ENCODE measurements around the gene USP43. TPM values are rescaled to one million over a fixed set of nuclear protein-coding genes. Genes with fewer than 3 reads are reported as not detected.

Gene USP43
- total RNA-seq, 1 donor from 2014 or later, result 7.8 TPM

DNA sequence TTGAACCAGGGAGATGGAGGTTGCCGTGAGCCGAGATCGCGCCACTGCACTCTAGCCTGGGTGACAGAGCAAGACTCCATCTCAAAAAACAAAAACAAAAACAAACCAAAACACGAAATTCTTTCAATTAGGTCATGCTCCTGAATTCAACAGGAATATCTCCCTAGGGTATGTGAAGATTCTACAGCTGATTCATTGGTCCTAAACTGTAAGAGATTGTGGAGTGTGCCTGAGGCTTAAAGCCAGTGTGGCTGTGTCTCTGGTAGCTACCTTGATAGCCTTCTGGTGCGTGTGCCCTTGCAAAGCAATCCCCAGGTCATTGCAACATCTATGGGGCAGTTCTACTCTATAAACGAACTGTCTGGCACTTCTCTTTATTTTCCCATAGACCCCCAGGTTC, 48.4 kb downstream of the USP43 start:
- no peak overlapping the region for H3K4me3 ChIP-seq (ENCODE audit: low read depth, low read length)
- TF ChIP-seq, protein P1, sequence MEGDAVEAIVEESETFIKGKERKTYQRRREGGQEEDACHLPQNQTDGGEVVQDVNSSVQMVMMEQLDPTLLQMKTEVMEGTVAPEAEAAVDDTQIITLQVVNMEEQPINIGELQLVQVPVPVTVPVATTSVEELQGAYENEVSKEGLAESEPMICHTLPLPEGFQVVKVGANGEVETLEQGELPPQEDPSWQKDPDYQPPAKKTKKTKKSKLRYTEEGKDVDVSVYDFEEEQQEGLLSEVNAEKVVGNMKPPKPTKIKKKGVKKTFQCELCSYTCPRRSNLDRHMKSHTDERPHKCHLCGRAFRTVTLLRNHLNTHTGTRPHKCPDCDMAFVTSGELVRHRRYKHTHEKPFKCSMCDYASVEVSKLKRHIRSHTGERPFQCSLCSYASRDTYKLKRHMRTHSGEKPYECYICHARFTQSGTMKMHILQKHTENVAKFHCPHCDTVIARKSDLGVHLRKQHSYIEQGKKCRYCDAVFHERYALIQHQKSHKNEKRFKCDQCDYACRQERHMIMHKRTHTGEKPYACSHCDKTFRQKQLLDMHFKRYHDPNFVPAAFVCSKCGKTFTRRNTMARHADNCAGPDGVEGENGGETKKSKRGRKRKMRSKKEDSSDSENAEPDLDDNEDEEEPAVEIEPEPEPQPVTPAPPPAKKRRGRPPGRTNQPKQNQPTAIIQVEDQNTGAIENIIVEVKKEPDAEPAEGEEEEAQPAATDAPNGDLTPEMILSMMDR (conservative IDR thresholded peaks at IDR 0.05; ENCODE audit: low read depth, low read length), result no peak
- DNase-seq (ENCODE audit: low read depth), result no peak

DNA sequence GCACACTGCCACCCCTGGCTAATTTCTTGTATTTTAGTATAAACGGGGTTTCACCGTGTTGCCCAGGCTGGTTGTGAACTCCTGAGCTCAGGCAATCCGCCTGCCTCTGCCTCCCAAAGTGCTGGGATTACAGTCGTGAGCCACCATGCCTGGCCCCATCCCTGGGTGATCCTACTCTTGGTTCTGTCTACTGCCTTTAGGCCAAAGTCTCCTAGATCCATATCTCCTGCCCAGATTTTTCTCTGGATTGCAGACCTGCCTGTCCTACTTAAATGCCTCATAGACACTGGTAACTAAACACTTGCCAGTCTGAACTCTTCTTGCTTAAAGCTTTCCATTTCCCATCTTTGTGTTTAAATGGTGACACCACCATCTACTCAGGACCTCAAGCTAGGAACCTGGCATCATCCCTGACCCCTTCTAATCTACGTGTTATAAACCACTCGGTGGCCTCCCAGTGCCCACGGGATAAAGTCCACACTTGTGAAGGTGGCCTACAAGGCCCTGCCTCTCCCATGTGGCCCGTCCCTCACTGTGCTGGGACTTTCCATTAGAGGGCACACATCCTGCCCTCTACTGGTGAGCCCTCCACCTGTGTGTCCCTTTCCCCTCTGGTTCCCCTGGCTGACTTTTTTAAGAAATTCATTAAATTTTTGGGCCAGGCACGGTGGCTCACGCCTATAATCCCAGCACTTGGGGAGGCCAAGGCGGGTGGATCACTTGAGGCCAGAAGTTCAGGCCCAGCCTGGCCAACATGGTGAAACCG, 51.1 kb downstream of the USP43 start:
- TF ChIP-seq, protein P1 (conservative IDR thresholded peaks at IDR 0.05; ENCODE audit: low read depth, low read length), result peak; percentile 30
- no peak for DNase-seq (ENCODE audit: low read depth)
- H3K4me3 ChIP-seq (ENCODE audit: low read depth, low read length), result no peak overlapping the region

DNA sequence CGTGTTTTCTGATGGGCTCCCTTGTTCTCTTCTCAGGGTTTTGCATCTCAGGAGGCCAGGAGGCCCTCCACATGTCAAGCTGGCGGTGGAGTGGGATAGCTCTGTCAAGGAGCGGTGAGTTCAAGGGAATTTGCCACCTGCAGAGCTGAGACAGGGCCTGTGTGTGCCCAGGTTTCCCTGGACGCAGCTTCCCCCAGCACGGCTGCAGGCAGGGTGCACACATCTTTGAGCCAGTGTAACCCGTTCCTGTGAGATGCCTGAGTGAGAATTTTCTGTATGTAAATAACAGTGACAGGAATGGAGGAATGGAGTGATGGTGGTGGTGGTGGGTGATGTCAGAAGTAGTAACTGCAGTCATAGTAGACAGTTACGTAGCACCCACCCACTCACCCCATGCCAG, 54.8 kb downstream of the USP43 start:
- TF ChIP-seq, protein P1 (conservative IDR thresholded peaks at IDR 0.05; ENCODE audit: low read depth, low read length), result no peak
- no peak overlapping the region for H3K4me3 ChIP-seq (ENCODE audit: low read depth, low read length)
- no peak for DNase-seq (ENCODE audit: low read depth)

DNA sequence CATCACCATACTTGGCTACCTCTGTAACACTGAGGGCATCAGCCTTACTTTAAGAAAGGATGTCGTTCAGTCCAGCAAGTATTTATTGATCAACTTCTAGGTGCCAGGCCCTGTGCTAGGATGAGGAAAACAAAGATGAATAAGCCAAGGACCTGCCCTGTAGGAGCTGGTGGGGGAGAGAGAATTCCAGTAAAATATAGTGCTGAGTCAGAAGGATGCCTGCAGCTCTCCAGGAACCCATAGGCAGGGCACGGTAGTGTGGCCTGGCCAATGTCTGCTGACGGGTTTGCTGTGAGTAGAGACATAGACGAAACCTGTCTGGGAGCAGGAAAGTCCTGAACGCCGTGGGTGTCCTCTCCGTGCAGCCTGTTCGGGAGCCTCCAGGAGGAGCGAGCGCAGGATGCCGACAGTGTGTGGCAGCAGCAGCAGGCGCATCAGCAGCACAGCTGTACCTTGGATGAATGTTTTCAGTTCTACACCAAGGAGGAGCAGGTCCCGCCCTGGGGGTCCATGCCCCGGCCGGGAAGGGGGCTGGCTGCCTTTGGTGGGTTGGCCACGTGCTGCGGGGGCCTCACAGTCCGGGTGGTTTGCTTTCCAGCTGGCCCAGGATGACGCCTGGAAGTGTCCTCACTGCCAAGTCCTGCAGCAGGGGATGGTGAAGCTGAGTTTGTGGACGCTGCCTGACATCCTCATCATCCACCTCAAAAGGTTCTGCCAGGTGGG, 55.6 kb downstream of the USP43 start:
- no peak overlapping the region for H3K4me3 ChIP-seq (ENCODE audit: low read depth, low read length)
- DNase-seq (ENCODE audit: low read depth), result no peak
- TF ChIP-seq, protein P1 (conservative IDR thresholded peaks at IDR 0.05; ENCODE audit: low read depth, low read length), result no peak

DNA sequence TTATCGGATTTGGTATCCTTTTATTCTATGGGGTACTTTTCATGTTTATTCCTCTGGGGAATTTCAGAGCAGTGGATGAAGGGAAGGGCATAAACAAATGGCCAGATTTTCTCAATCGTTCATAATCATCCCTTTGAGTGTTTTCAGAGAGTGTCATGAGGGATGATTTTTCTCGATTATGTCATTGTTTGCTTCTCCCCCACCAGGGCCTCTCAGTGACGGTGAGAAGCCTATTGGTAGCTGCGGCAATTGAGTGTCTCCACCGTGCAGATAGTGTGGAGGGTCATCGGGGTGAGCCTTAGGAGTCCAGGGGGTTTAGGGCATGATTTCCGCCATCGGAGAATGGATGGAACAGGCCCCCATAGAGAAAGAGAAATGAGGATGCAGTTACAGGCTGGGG, 57.2 kb downstream of the USP43 start:
- TF ChIP-seq, protein P1 (conservative IDR thresholded peaks at IDR 0.05; ENCODE audit: low read depth, low read length), result no peak
- H3K4me3 ChIP-seq (ENCODE audit: low read depth, low read length), result no peak overlapping the region
- no peak for DNase-seq (ENCODE audit: low read depth)

DNA sequence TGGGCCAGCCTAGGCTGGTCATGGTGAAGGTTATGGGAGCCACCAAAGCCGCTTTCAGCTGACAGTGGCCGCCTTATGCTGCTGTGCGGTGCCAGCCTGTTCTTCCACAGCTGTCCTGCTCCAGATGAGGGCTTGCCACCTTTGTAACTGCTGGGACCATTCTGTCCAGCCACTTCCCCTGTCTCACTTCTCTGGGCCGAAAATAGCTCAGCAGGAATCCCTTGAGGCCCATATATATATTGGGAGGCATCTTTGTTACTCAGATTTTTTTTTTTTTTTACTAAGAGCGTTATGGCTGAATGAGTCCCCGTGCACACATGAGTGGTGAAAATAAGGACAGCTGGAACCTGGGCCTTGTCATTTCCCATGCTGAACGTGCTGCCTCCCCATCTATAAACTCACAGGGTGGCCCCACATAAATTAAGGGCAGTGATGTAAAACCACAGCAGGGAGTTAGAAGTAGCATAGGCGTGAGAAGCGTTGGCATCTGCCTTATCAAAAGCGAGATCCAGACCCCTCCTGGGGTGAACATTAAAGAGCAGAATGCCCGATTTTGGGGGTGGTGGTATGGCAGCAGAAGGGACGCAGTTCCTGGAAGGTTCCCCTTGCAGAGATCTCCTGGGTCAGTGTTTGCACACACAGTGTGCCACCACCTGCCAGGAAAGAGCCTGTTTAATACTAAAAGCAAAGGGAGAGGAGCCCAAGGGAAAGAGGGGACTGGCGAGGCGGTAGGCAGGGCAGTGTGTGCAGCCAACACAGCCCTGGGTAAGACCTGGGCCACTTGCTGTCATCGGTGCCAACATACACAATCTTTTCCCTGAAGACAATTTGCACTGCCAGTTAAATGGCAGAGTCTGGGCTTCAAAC, 57.8 kb downstream of the USP43 start:
- no peak overlapping the region for H3K4me3 ChIP-seq (ENCODE audit: low read depth, low read length)

More for the DNA sequence above, 57.8 kb downstream of the USP43 start:
- TF ChIP-seq, protein P1 (conservative IDR thresholded peaks at IDR 0.05; ENCODE audit: low read depth, low read length), result no peak
- no peak for DNase-seq (ENCODE audit: low read depth)
